GM13976 (cell line): ENCODE results near the gene MTG2.

Experiments used
- DNase-seq: peaks from one replicate; pipeline ENCODE4 v3.0.0; 2012; ENCODE audit warnings: low spot score
- in situ Hi-C: fragments of 300-500 bp; cut with MboI; formaldehyde crosslinking; loops from one replicate; pipeline ENCODE4 v1.12.0; 2022; ENCODE audit warnings: low sequenced_read_pairs, mixed read lengths, inconsistent platforms; ENCODE audit not compliant: unreplicated experiment
- TF ChIP-seq, protein P1 (sequence below): IDR thresholded peaks from 2 replicates; pipeline ENCODE4 v1.5.1; 2012; ENCODE audit warnings: borderline replicate concordance, mild to moderate bottlenecking; ENCODE audit not compliant: insufficient read depth; ENCODE audit errors: extremely low read depth, missing control alignments, control extremely low read depth

MTG2 gene

DNA sequence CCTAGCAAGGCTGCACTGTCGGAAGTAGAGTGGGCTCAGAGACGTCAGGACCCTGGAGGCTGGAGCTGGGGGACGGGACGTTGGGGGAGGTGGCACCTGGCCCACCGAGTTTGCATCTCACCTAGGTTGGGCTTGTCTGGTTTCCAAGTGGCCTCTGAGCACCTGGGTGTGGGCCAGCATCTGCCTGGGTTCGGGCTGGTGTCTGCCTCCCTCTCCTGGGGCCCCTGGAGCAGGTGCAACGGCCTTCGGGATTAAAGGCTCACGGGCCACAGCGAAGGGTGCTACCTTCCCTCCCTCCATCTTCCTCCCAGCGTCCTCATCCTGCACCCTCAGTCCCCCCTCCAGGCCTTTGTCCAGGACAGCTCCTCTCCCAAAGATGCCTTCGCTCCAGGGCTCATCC, 31.2 kb downstream of the MTG2 start:
- in situ Hi-C loops = no loop called here
- TF ChIP-seq, protein P1, sequence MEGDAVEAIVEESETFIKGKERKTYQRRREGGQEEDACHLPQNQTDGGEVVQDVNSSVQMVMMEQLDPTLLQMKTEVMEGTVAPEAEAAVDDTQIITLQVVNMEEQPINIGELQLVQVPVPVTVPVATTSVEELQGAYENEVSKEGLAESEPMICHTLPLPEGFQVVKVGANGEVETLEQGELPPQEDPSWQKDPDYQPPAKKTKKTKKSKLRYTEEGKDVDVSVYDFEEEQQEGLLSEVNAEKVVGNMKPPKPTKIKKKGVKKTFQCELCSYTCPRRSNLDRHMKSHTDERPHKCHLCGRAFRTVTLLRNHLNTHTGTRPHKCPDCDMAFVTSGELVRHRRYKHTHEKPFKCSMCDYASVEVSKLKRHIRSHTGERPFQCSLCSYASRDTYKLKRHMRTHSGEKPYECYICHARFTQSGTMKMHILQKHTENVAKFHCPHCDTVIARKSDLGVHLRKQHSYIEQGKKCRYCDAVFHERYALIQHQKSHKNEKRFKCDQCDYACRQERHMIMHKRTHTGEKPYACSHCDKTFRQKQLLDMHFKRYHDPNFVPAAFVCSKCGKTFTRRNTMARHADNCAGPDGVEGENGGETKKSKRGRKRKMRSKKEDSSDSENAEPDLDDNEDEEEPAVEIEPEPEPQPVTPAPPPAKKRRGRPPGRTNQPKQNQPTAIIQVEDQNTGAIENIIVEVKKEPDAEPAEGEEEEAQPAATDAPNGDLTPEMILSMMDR = no peak
- no peak for DNase-seq

DNA sequence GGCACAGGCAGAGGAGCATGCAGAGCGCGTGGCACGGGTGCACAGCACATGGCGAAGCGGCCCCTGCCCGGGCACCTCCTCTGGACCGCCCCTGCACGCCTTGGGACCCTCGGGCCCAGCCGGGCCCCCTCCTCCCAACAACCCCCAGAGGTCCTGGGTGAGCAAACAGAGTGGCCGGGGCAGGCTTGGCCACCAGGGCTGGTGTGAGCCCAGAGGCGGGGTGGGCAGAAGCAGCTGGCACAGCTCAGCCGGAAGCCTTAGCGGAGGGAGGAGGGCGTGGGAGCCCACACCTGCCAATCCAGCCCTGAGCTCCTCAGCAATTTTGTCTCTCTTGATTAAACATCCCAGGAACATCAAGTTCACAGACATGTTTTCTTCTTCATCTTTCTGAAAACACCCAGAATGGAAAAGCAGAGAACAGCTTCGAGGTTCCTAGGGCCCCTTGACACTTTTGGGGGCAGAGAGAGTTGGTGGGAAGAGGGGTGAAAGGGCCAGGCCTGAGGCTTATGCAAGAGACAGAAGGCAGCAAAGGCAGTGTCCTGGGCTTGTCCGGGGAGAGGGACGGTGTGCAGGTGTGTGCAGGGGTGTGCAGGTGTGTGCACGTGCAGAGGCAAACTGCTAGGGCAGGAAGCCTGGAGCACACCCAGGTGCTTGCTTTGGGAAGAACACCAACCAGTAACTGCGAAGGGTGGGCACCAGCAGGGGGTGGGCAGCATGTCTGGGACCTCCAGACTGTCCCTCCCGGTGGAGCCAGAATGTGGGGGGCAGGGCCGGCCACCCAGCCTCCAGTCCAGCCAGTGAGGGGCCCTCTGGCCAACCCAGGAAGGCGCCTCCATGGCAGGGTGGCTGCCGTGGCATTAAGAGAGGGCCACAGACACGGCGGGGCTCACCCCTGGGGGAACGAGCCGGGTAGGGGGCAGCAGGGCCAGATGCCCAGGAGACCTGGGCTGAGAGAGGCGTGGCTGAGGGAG, 32.5 kb downstream of the MTG2 start:
- in situ Hi-C loops = no loop called here
- TF ChIP-seq, protein P1 = no peak

DNA sequence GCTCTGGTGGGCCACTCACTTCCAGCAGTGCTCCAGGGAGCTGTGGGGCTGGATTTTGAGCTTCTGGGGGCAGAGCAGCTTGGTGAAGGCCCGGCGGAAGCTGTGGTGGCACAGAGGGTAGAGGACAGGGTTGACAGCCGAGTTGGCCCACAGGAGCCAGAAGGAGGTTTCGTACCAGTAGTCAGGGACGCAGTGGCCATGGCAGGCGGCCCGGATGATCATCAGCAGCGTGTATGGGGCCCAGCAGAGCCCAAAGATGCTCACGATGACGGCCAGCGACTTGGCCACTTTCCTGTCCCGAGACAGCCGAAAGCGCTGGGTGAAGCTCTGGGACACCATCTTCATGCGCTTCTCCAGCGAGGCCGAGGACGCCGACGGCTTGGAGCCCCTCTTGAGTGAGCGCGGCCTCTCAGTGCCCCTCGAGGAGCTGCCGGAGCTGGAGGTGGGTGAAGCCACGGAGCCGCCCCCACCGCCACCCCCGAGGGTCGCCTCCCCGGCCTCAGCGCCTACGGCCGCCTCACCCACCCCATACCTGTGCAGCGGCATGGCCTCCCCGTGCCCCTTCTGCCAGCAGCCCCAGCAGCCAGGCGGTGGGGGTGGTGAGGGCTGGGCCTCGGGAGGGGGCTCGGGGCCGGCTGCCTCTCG, 33.3 kb downstream of the MTG2 start:
- no peak for DNase-seq
- TF ChIP-seq, protein P1 = no peak
- in situ Hi-C loops = no loop called here

More for the DNA sequence above, 32.5 kb downstream of the MTG2 start:
- DNase-seq = no peak

DNA sequence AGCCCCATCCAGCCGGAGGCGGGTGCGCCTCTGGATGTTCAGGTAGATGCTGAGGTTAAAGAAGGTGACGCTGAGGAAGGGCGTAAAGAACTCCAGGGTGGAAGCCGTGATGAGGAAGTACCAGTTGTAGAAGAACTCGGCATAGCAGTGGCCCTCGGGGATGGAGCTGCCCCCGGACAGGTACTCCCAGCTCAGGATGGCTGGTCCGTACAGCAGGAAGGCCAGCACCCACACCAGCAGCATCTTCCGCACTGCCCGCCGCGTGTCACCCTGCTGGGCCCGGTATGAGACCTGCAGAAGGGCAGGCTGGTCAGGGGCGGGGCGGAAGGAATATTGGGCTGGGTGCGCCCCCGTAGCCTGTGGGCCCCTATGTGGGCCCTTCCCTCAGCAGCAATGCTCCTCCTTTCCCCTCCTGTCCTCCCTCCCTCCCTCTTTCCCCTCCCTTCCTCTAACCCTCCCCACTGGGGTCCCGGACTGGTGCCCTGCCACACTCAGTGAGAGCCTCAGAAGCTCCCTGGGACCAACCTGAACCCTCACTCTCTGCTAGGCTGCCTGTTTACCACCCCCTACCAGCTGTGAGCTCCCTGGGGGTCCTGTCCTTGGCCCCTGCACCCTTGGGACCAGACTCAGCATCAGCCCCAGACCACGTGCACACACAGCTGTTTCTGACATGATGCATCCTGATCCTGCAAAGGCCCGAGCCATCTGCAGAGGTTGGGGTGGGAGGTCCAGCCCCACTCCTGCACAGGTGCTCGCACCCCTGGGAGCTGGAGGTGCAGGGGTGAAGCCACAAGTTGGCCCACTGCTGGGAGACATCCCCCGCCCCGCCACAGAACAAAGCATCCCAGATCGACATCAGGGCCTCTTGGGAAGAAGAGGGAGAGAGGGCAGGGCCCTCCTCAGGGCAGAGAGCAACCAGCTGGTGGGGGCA, 34.1 kb downstream of the MTG2 start:
- TF ChIP-seq, protein P1 = no peak
- no peak for DNase-seq
- in situ Hi-C loops = no loop called here

DNA sequence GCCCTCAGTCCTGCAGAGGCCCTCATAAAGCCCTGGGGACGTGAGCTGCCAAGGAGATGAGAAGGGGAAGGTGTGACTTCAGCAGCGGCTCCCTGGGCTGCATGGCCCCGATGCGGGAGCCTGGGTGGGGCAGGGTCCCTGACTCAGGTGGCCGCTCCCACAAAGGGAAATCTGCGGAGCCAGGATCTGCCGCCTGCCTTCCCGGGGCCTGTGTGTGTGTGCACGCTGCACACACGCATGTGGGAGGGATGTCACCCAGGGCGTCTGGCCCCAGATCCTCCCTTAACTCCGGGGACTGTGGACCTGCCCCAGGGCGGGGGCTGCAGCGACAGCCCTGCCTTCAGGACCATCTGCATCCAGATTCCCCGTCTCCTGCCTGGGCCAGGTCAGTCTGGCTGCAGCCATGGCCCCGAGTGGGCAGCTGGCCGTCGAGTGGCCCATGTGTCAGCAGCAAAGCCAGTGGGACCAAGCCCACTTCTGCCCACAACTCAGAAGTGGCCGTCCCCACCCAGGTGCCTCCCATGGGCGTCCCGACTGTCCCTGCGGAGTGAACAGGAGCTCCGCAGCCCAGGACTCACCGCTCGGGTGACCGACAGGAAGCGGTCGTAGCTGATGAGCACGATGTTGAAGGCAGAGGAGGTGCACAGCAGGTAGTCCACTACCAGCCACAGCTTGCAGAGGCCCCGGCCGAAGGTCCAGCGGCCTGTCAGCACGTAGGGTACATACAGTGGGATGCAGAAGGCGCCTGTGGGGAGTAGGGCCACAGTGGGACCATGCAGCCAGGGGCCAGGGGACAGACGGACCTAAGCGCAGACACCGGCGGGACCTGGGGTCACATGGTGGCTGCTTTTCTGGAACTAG, 35.3 kb downstream of the MTG2 start:
- TF ChIP-seq, protein P1 = no peak
- in situ Hi-C loops = no loop called here
- no peak for DNase-seq
